ENCODE results near the gene PBX3.

- TF ChIP-seq POLR2A (IDR thresholded peaks at IDR 0.05) = no peak
- no peak for TF ChIP-seq CTCF (IDR thresholded peaks at IDR 0.05)
These were observed 9.3 kb downstream of the PBX3 start for GRCh38 chr9:125756518-125756917.
